ENCODE results near the gene PMEPA1.

Gene PMEPA1

GRCh38 chr20:57709823-57710799 lies at the start of gene PMEPA1:
PMEPA1 (minus strand) TSS chr20:57710015; CDS start chr20:57709582, 433 bp downstream.
- peak; percentile 94 for DNase-seq

- no peak for DNase-seq
These were observed 48.0 kb upstream of the PMEPA1 start for GRCh38 chr20:57757767-57758166.

GRCh38 chr20:57756921-57757320 lies 47.1 kb upstream of the PMEPA1 start:
- DNase-seq, result no peak

GRCh38 chr20:57756213-57756612 lies 46.4 kb upstream of the PMEPA1 start:
- DNase-seq, result no peak

GRCh38 chr20:57755609-57756008 lies 45.8 kb upstream of the PMEPA1 start:
- DNase-seq, result no peak

GRCh38 chr20:57754190-57754589 lies 44.4 kb upstream of the PMEPA1 start:
- no peak for DNase-seq

GRCh38 chr20:57753332-57754164 lies 43.7 kb upstream of the PMEPA1 start:
- DNase-seq, result no peak

- DNase-seq, result no peak
These were observed 41.6 kb upstream of the PMEPA1 start for GRCh38 chr20:57751411-57751810.

GRCh38 chr20:57749869-57750268 lies 40.1 kb upstream of the PMEPA1 start:
- no peak for DNase-seq

- no peak for DNase-seq
These were observed 39.4 kb upstream of the PMEPA1 start for GRCh38 chr20:57749131-57749690.

- DNase-seq, result peak; percentile 74
These were observed 38.9 kb upstream of the PMEPA1 start for GRCh38 chr20:57748601-57749130.

GRCh38 chr20:57747861-57748481 lies 38.2 kb upstream of the PMEPA1 start:
- no peak for DNase-seq

- DNase-seq, result no peak
These were observed 37.1 kb upstream of the PMEPA1 start for GRCh38 chr20:57746832-57747404.

- no peak for DNase-seq
These were observed 36.4 kb upstream of the PMEPA1 start for GRCh38 chr20:57746201-57746600.

- no peak for DNase-seq
These were observed 34.4 kb upstream of the PMEPA1 start for GRCh38 chr20:57744206-57744605.

- DNase-seq, result no peak
These were observed 33.8 kb upstream of the PMEPA1 start for GRCh38 chr20:57743450-57744095.

GRCh38 chr20:57742507-57743181 lies 32.8 kb upstream of the PMEPA1 start:
- DNase-seq, result no peak

- no peak for DNase-seq
These were observed 28.7 kb upstream of the PMEPA1 start for GRCh38 chr20:57738484-57738883.

GRCh38 chr20:57738053-57738452 lies 28.2 kb upstream of the PMEPA1 start:
- no peak for DNase-seq

GRCh38 chr20:57737349-57737748 lies 27.5 kb upstream of the PMEPA1 start:
- no peak for DNase-seq

- peak; percentile 62 for DNase-seq
These were observed 27.0 kb upstream of the PMEPA1 start for GRCh38 chr20:57736738-57737347.
